ENCODE results near the gene RAPGEF1.

RAPGEF1 gene

GRCh38 chr9:131635285-131635684 lies 104.6 kb downstream of the RAPGEF1 start:
- TF ChIP-seq CTCF (IDR thresholded peaks at IDR 0.05; ENCODE audit: insufficient read depth, low read length, missing control alignments), result peak; percentile 17
- H3K4me3 ChIP-seq (ENCODE audit: low read depth, low read length), result no peak overlapping the region
- peak; percentile 90 for DNase-seq (ENCODE audit: low read depth, low spot score)
- CTCF ChIA-PET, result interaction anchor here (0.8 to 4.5 kb wide), 6 partner anchors 23 to 108 kb away, joined by 3 to 19 read pairs (median 6); partner anchors contain the start of gene RAPGEF1
- POLR2A ChIA-PET, result interaction anchor here (1.1 to 1.8 kb wide), 3 partner anchors 8 to 43 kb away, joined by 4 to 6 read pairs (median 4); no protein-coding TSS in a partner anchor

- TF ChIP-seq CTCF (IDR thresholded peaks at IDR 0.05; ENCODE audit: insufficient read depth, low read length, missing control alignments), result no peak
- POLR2A ChIA-PET, result interaction anchor here (0.6 kb wide), 1 partner anchor 105 kb away, joined by 3 read pairs; no protein-coding TSS in a partner anchor
- CTCF ChIA-PET, result interaction anchor here (4.5 kb wide), 1 partner anchor 106 kb away, joined by 19 read pairs; the partner anchor contains the start of gene RAPGEF1
- no peak overlapping the region for H3K4me3 ChIP-seq (ENCODE audit: low read depth, low read length)
- DNase-seq (ENCODE audit: low read depth, low spot score), result no peak
Measured at GRCh38 chr9:131633491-131634031, 106.3 kb downstream of the RAPGEF1 start.

GRCh38 chr9:131631306-131631705 lies 108.6 kb downstream of the RAPGEF1 start:
- no peak overlapping the region for H3K4me3 ChIP-seq (ENCODE audit: low read depth, low read length)
- TF ChIP-seq CTCF (IDR thresholded peaks at IDR 0.05; ENCODE audit: insufficient read depth, low read length, missing control alignments), result no peak
- CTCF ChIA-PET, result no interaction called here
- POLR2A ChIA-PET, result no interaction called here
- DNase-seq (ENCODE audit: low read depth, low spot score), result no peak

GRCh38 chr9:131630205-131630831 lies 109.6 kb downstream of the RAPGEF1 start:
- POLR2A ChIA-PET, result no interaction called here
- no peak for DNase-seq (ENCODE audit: low read depth, low spot score)
- CTCF ChIA-PET, result interaction anchor here (0.7 to 4.0 kb wide), 2 partner anchors 20 to 111 kb away, joined by 4 to 17 read pairs; partner anchors contain the start of gene RAPGEF1
- TF ChIP-seq CTCF (IDR thresholded peaks at IDR 0.05; ENCODE audit: insufficient read depth, low read length, missing control alignments), result no peak
- no peak overlapping the region for H3K4me3 ChIP-seq (ENCODE audit: low read depth, low read length)

GRCh38 chr9:131629825-131630204 lies 110.1 kb downstream of the RAPGEF1 start:
- CTCF ChIA-PET, result interaction anchor here (0.7 to 4.0 kb wide), 3 partner anchors 10 to 112 kb away, joined by 3 to 17 read pairs (median 4); partner anchors contain the start of gene RAPGEF1
- no peak for DNase-seq (ENCODE audit: low read depth, low spot score)
- H3K4me3 ChIP-seq (ENCODE audit: low read depth, low read length), result no peak overlapping the region
- TF ChIP-seq CTCF (IDR thresholded peaks at IDR 0.05; ENCODE audit: insufficient read depth, low read length, missing control alignments), result no peak
- POLR2A ChIA-PET, result no interaction called here

- DNase-seq (ENCODE audit: low read depth, low spot score), result no peak
- ChIA-PET POLR2A (no interaction called here), CTCF (interaction anchor here (1.0 to 4.0 kb wide), 3 partner anchors 11 to 112 kb away, joined by 3 to 17 read pairs (median 4); partner anchors contain the start of gene RAPGEF1)
- no peak for TF ChIP-seq CTCF (IDR thresholded peaks at IDR 0.05; ENCODE audit: insufficient read depth, low read length, missing control alignments)
- no peak overlapping the region for H3K4me3 ChIP-seq (ENCODE audit: low read depth, low read length)
Measured at GRCh38 chr9:131629226-131629500, 110.7 kb downstream of the RAPGEF1 start.
